ENCODE results near the gene ARL6IP6.
A peak's percentile ranks its signal among the peaks of the same experiment; 100 is the strongest.
"Not testable (repeated sequence)": the region's sequence is repeated elsewhere in the genome, so short reads cannot be mapped to it uniquely, and the experiment has no call there.

Gene ARL6IP6

GRCh38 chr2:152723918-152724317 is 5.5 kb downstream of the ARL6IP6 start:
- DNase-seq, result no peak

- DNase-seq, result no peak
These were observed 11.4 kb downstream of the ARL6IP6 start for GRCh38 chr2:152729844-152730243.

GRCh38 chr2:152730591-152731333 is 12.3 kb downstream of the ARL6IP6 start:
- DNase-seq, result no peak

- not testable (repeated sequence) for DNase-seq
These were observed 19.1 kb downstream of the ARL6IP6 start for GRCh38 chr2:152737509-152737908.

- no peak for DNase-seq
These were observed 20.0 kb downstream of the ARL6IP6 start for GRCh38 chr2:152738438-152738837.

- not testable (repeated sequence) for DNase-seq
These were observed 21.3 kb downstream of the ARL6IP6 start for GRCh38 chr2:152739705-152740104.

- DNase-seq, result peak; percentile 62
These were observed 22.4 kb downstream of the ARL6IP6 start for GRCh38 chr2:152740743-152741328.

GRCh38 chr2:152743002-152743401 is 24.6 kb downstream of the ARL6IP6 start:
- peak; percentile 36 for DNase-seq

GRCh38 chr2:152747751-152748150 is 29.3 kb downstream of the ARL6IP6 start:
- DNase-seq, result not testable (repeated sequence)

- no peak for DNase-seq
These were observed 36.6 kb downstream of the ARL6IP6 start for GRCh38 chr2:152755029-152755428.

- no peak for DNase-seq
These were observed 41.1 kb downstream of the ARL6IP6 start for GRCh38 chr2:152759290-152760072.

- no peak for DNase-seq
These were observed 42.8 kb downstream of the ARL6IP6 start for GRCh38 chr2:152761214-152761613.

- DNase-seq, result peak; percentile 49
These were observed 43.8 kb downstream of the ARL6IP6 start for GRCh38 chr2:152762202-152762601.

- DNase-seq, result not testable (repeated sequence)
These were observed 44.8 kb downstream of the ARL6IP6 start for GRCh38 chr2:152763208-152763607.

GRCh38 chr2:152763651-152764050 is 45.2 kb downstream of the ARL6IP6 start:
- no peak for DNase-seq

GRCh38 chr2:152766928-152767327 is 48.5 kb downstream of the ARL6IP6 start:
- DNase-seq, result no peak

- DNase-seq, result peak; percentile 54
These were observed 62.8 kb downstream of the ARL6IP6 start for GRCh38 chr2:152781175-152781574.

- DNase-seq, result no peak
These were observed 63.8 kb downstream of the ARL6IP6 start for GRCh38 chr2:152782171-152782570.

GRCh38 chr2:152790883-152791282 is 72.5 kb downstream of the ARL6IP6 start:
- DNase-seq, result no peak

GRCh38 chr2:152791979-152792378 is 73.6 kb downstream of the ARL6IP6 start:
- no peak for DNase-seq

- no peak for DNase-seq
These were observed 74.6 kb downstream of the ARL6IP6 start for GRCh38 chr2:152792974-152793373.

GRCh38 chr2:152796941-152797340 is 78.5 kb downstream of the ARL6IP6 start:
- DNase-seq, result no peak

- DNase-seq, result no peak
These were observed 86.4 kb downstream of the ARL6IP6 start for GRCh38 chr2:152804687-152805408.
